Measurements from ENCODE around the gene CDH23. TPM values are rescaled to one million over a fixed set of nuclear protein-coding genes. Genes with fewer than 3 reads are reported as not detected.

CDH23 gene
- total and polyA plus RNA-seq, 2 of the 8 experiments (the other 6 are each of a cell fraction or from before 2014, with no cell fraction given): 1.9 to 4.9 TPM

DNA sequence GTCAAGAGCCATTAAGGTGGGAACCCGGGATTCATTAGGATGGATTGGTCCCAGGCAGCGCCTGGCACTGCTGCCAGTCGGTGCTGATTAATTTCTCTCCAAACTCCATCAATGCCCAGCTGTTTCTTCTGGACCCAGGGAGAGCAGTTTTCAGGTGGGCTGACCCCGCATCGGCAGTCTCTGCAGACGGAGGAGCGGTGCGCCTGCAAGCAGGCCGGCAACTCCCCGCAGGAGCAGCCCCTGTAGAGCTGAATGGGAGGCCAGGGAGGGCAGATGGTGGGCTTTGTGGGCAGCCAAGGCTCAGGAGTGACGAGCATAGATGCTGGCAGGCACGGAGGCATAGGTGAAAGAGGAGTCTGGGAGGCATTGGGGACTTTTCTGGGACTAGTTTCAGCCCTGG, 56.5 kb downstream of the CDH23 start:
- H2BK12ac ChIP-seq (ENCODE audit: low read depth, low read length): no peak overlapping the region
- H2AFZ ChIP-seq (ENCODE audit: low read length): no peak overlapping the region
- H3K4me2 ChIP-seq (ENCODE audit: insufficient read depth in 1 of 2, low read depth in 2 of 2, low read length in 2 of 2): no peak overlapping the region
- POLR2A ChIA-PET (ENCODE audit: partially characterized antibody): no interaction called here
- no peaks in the 10 kb centered on the region for H3K79me2 ChIP-seq (ENCODE audit: control insufficient read depth in 1 of 2, insufficient read depth in 2 of 2, low read length in 2 of 2)
- TF ChIP-seq SIRT6 (IDR thresholded peaks at IDR 0.05; ENCODE audit: low read length): no peak
- no peak for TF ChIP-seq SIX5 (IDR thresholded peaks at IDR 0.05; ENCODE audit: low read depth, low read length)
- no peak for TF ChIP-seq EZH2 (IDR thresholded peaks at IDR 0.05; ENCODE audit: low read depth, low read length, severe bottlenecking)
- no peak for TF ChIP-seq TAF7 (optimal IDR thresholded peaks at IDR 0.05; ENCODE audit: borderline replicate concordance, low read depth, low read length)
- TF ChIP-seq POLR2AphosphoS5 (IDR thresholded peaks at IDR 0.05; ENCODE audit: low read depth, low read length): no peak
- TF ChIP-seq YY1 (IDR thresholded peaks at IDR 0.05; ENCODE audit: low read depth, low read length): no peak
- TF ChIP-seq EGR1 (IDR thresholded peaks at IDR 0.05; ENCODE audit: borderline replicate concordance, low read depth, low read length): no peak
- TF ChIP-seq, protein P1, sequence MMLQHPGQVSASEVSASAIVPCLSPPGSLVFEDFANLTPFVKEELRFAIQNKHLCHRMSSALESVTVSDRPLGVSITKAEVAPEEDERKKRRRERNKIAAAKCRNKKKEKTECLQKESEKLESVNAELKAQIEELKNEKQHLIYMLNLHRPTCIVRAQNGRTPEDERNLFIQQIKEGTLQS (IDR thresholded peaks at IDR 0.05; ENCODE audit: insufficient read depth, low read depth, low read length): no peak
- no peak for TF ChIP-seq CBX5 (IDR thresholded peaks at IDR 0.05; ENCODE audit: low read depth, low read length)
- no peak for TF ChIP-seq GTF2F1 (IDR thresholded peaks at IDR 0.05; ENCODE audit: borderline replicate concordance, low read depth, low read length)
- TF ChIP-seq KDM4A (IDR thresholded peaks at IDR 0.05; ENCODE audit: low read depth, low read length, severe bottlenecking): no peak
- no peak for TF ChIP-seq BRCA1 (IDR thresholded peaks at IDR 0.05; ENCODE audit: low read depth, low read length)
- TF ChIP-seq POLR2A (IDR thresholded peaks at IDR 0.05; ENCODE audit: control extremely low read depth in 1 of 2, low read depth in 2 of 2, low read length in 2 of 2): no peak
- no peak overlapping the region for H3K56ac ChIP-seq (replicated peaks; ENCODE audit: insufficient read length, low read depth, low read length)
- H4K20me1 ChIP-seq (replicated peaks in 1 of 2; ENCODE audit: control insufficient read depth in 1 of 2, insufficient read depth in 2 of 2, low read length in 2 of 2): no peaks in the 10 kb centered on the region
- no peak overlapping the region for H4K5ac ChIP-seq (ENCODE audit: insufficient read length, low read depth, low read length)
- no peak overlapping the region for H3K14ac ChIP-seq (ENCODE audit: insufficient read length)
- H3K9me3 ChIP-seq (ENCODE audit: insufficient read depth in 2 of 2, low read depth in 1 of 2, low read length in 1 of 2): no peaks in the 10 kb centered on the region
- H2BK20ac ChIP-seq (ENCODE audit: low read length): no peak overlapping the region
- no peak for DNase-seq (ENCODE audit: low read depth in 1 of 2, low spot score in 2 of 2)
- no peak overlapping the region for H3K4me3 ChIP-seq (ENCODE audit: extremely low read depth in 1 of 4, insufficient read depth in 2 of 4, low read depth in 3 of 4, low read length in 4 of 4)
- H3K4me1 ChIP-seq (replicated peaks in 1 of 4; ENCODE audit: control insufficient read depth in 3 of 4, insufficient read depth in 4 of 4, low read length in 3 of 4): no peaks in the 10 kb centered on the region
- 91% methylated on average over 12 of the region's 12 CpGs; no CpG with 5 or more reads in 1 of the 2 experiments for WGBS, 2 experiments (ENCODE audit: extremely low coverage in 1 of 2, insufficient coverage in 1 of 2, insufficient read length in 1 of 2, insufficient replicate concordance in 2 of 2, low coverage in 1 of 2, low lambda C conversion rate in 2 of 2, missing lambda C conversion rate in 1 of 2)
- no peak overlapping the region for H3K27ac ChIP-seq (ENCODE audit: low read depth, low read length)
- no peak overlapping the region for H3K23ac ChIP-seq (ENCODE audit: insufficient read length)
- H4K8ac ChIP-seq (ENCODE audit: extremely low read depth, insufficient read depth, low read length): no peak overlapping the region
- H2BK15ac ChIP-seq (ENCODE audit: low read length): no peak overlapping the region
- CTCF ChIA-PET (ENCODE audit: partially characterized antibody): interaction anchor here (0.6 to 2.2 kb wide), 12 partner anchors 12 to 661 kb away, joined by 3 to 10 read pairs (median 4); no protein-coding TSS in a partner anchor
- H2AK5ac ChIP-seq (ENCODE audit: low read depth, low read length): no peak overlapping the region
- no peak for FAIRE-seq
- no peak overlapping the region for H2BK120ac ChIP-seq (replicated peaks; ENCODE audit: low read depth, low read length)
- H3K18ac ChIP-seq (ENCODE audit: extremely low read depth, low read length): no peak overlapping the region
- no peaks in the 10 kb centered on the region for H3K27me3 ChIP-seq (replicated peaks in 1 of 4; ENCODE audit: control insufficient read depth in 3 of 4, extremely low read depth in 1 of 4, insufficient read depth in 3 of 4, low read length in 3 of 4)
- H3K36me3 ChIP-seq (ENCODE audit: control insufficient read depth in 2 of 4, insufficient read depth in 4 of 4, low read length in 3 of 4): no peaks in the 10 kb centered on the region
- no peaks in the 10 kb centered on the region for H3K23me2 ChIP-seq (ENCODE audit: low read depth, low read length)
- H3K9ac ChIP-seq (replicated peaks in 1 of 4; ENCODE audit: extremely low read depth in 1 of 4, low read depth in 3 of 4, low read length in 3 of 4): no peak overlapping the region
- no peak overlapping the region for H3K4ac ChIP-seq (replicated peaks; ENCODE audit: insufficient read length, low read depth, low read length)
- no peak overlapping the region for H2BK5ac ChIP-seq (ENCODE audit: low read depth, low read length)
- H3K79me1 ChIP-seq (ENCODE audit: low read depth, low read length): no peaks in the 10 kb centered on the region
- no peak overlapping the region for H4K91ac ChIP-seq (replicated peaks; ENCODE audit: insufficient read length, low read length)
